Liver (tissue), 9 donors: Measurements from ENCODE around the gene IRAG1. TPM values are rescaled to one million over a fixed set of nuclear protein-coding genes. Genes with fewer than 3 reads are reported as not detected.

Experiments used
- DNase-seq: peaks from one replicate; pipeline ENCODE4 v3.0.0-alpha.2; 2017; ENCODE audit warnings: low spot score
- H3K27ac ChIP-seq, 2 donors: one replicate each; pipeline ENCODE4 v1.7.0; 2013; ENCODE audit warnings: inconsistent platforms in 2 of 2, low read length in 2 of 2, control low read depth in 1 of 2, low read depth in 1 of 2, mild to moderate bottlenecking in 1 of 2
- H3K27me3 ChIP-seq, 4 donors: one replicate each; pipeline versions ENCODE4 v1.6.1 to v1.7.0; 2013; ENCODE audit warnings: low read length in 3 of 4, inconsistent platforms in 1 of 4, mild to moderate bottlenecking in 1 of 4, moderate library complexity in 1 of 4; ENCODE audit not compliant: control insufficient read depth in 4 of 4, insufficient read depth in 4 of 4
- H3K36me3 ChIP-seq, 4 donors: one replicate each; pipeline versions ENCODE4 v1.6.1 to v1.7.0; 2013; ENCODE audit warnings: low read length in 3 of 4, mild to moderate bottlenecking in 3 of 4, low read depth in 1 of 4, moderate library complexity in 1 of 4; ENCODE audit not compliant: control insufficient read depth in 4 of 4, insufficient read depth in 3 of 4
- H3K4me1 ChIP-seq, 4 donors: one replicate each; pipeline versions ENCODE4 v1.6.1 to v1.7.0; 2013; ENCODE audit warnings: low read length in 3 of 4, mild to moderate bottlenecking in 3 of 4, moderate library complexity in 1 of 4; ENCODE audit not compliant: control insufficient read depth in 4 of 4, insufficient read depth in 4 of 4
- H3K4me3 ChIP-seq, 3 donors: one replicate each; pipeline versions ENCODE4 v1.6.1 to v1.7.0; 2013; ENCODE audit warnings: low read length in 3 of 3, control low read depth in 1 of 3, low read depth in 1 of 3, mild to moderate bottlenecking in 1 of 3
- H3K9ac ChIP-seq, 2 donors: one replicate each; pipeline ENCODE4 v1.7.0; 2013; ENCODE audit warnings: low read length in 2 of 2, mild to moderate bottlenecking in 2 of 2, moderate library complexity in 2 of 2, control low read depth in 1 of 2, low read depth in 1 of 2
- H3K9me3 ChIP-seq, 4 donors: one replicate each; pipeline versions ENCODE4 v1.6.1 to v1.7.0; 2013; ENCODE audit warnings: low read length in 3 of 4; ENCODE audit not compliant: control insufficient read depth in 4 of 4
- EGR1 ChIP-seq, 2 donors: IDR thresholded peaks; 2 replicates each; pipeline ENCODE4 v1.6.1; 2016 to 2018; ENCODE audit warnings: antibody characterized with exemption in 2 of 2, low read depth in 2 of 2
- FOXA2 ChIP-seq: IDR thresholded peaks from 2 replicates; pipeline ENCODE4 v1.6.1; 2016; ENCODE audit warnings: antibody characterized with exemption
- GABPA ChIP-seq, 2 donors: IDR thresholded peaks in 1 of 2; conservative IDR thresholded peaks in 1 of 2; 2 replicates each; pipeline ENCODE4 v1.6.1; 2016; ENCODE audit warnings: antibody characterized with exemption in 2 of 2, mild to moderate bottlenecking in 1 of 2, moderate library complexity in 1 of 2
- HNF4A ChIP-seq, 2 donors: conservative IDR thresholded peaks; 2 replicates each; pipeline ENCODE4 v1.6.1; 2016; ENCODE audit warnings: antibody characterized with exemption in 2 of 2, mild to moderate bottlenecking in 2 of 2
- HNF4G ChIP-seq: IDR thresholded peaks from 2 replicates; pipeline ENCODE4 v1.6.1; 2016; ENCODE audit warnings: antibody characterized with exemption
- JUND ChIP-seq, 2 donors: IDR thresholded peaks; 2 replicates each; pipeline ENCODE4 v1.6.1; 2016; ENCODE audit warnings: antibody characterized with exemption in 2 of 2
- RAD21 ChIP-seq, 2 donors: IDR thresholded peaks; 2 replicates each; pipeline ENCODE4 v1.6.1; 2016; ENCODE audit warnings: antibody characterized with exemption in 2 of 2, mild to moderate bottlenecking in 2 of 2
- RXRA ChIP-seq, 2 donors: IDR thresholded peaks; 2 replicates each; pipeline ENCODE4 v1.6.1; 2017 to 2018; ENCODE audit warnings: antibody characterized with exemption in 2 of 2, mild to moderate bottlenecking in 1 of 2
- SP1 ChIP-seq: IDR thresholded peaks from 2 replicates; pipeline ENCODE4 v1.6.1; 2018; ENCODE audit warnings: antibody characterized with exemption, mild to moderate bottlenecking
- TAF1 ChIP-seq: conservative IDR thresholded peaks from 2 replicates; pipeline ENCODE4 v1.6.1; 2016; ENCODE audit warnings: antibody characterized with exemption, mild to moderate bottlenecking
- YY1 ChIP-seq: IDR thresholded peaks from 2 replicates; pipeline ENCODE4 v1.6.1; 2016; ENCODE audit warnings: antibody characterized with exemption, mild to moderate bottlenecking
- WGBS: extraction: QIAGEN DNeasy Blood & Tissue Kit; methylation state at CpG from one replicate; pipeline ENCODE4 v1.1.7; 2013; 5-methylcytosine and 5-hydroxymethylcytosine counted together
- polyA plus RNA-seq, 2 donors: library from polyadenylated mRNA; stranded (reverse) in 1 of 2; unstranded in 1 of 2; fragments of 200-250 nt in 1 of 2; fragments of >200 nt in 1 of 2; fragmentation: Nextera tagmentation in 1 of 2; extraction: Ambion mirVana in 1 of 2; gene quantifications; one replicate each; pipeline versions ENCODE4 v1.2.1 to v1.2.3, GENCODE V29; 2013 to 2015
- total RNA-seq, 2 donors: library from RNA; depleted of rRNA; stranded (reverse); fragments of >200 nt; gene quantifications; one replicate each; pipeline ENCODE4 v1.2.3, GENCODE V29; 2014
- TF ChIP-seq, protein P1 (sequence below): IDR thresholded peaks from 2 replicates; pipeline ENCODE4 v1.6.1; 2016; ENCODE audit warnings: antibody characterized with exemption
- TF ChIP-seq, protein P2 (sequence below): IDR thresholded peaks from 2 replicates; pipeline ENCODE4 v1.6.1; 2016; ENCODE audit warnings: antibody characterized with exemption
- TF ChIP-seq, protein P3 (sequence below): IDR thresholded peaks from 2 replicates; pipeline ENCODE4 v1.6.1; 2016; ENCODE audit warnings: antibody characterized with exemption, mild to moderate bottlenecking
- TF ChIP-seq, protein P4 (sequence below): IDR thresholded peaks from 2 replicates; pipeline ENCODE4 v1.6.1; 2016; ENCODE audit warnings: antibody characterized with exemption
- donor health status: healthy.
- donor health status: healthy.
- donor health status: healthy.
- donor health status: healthy.
- donor health status: healthy.

Gene IRAG1
- total and polyA plus RNA-seq, 4 donors: 0.29 to 4.4 (median 2.0) TPM

DNA sequence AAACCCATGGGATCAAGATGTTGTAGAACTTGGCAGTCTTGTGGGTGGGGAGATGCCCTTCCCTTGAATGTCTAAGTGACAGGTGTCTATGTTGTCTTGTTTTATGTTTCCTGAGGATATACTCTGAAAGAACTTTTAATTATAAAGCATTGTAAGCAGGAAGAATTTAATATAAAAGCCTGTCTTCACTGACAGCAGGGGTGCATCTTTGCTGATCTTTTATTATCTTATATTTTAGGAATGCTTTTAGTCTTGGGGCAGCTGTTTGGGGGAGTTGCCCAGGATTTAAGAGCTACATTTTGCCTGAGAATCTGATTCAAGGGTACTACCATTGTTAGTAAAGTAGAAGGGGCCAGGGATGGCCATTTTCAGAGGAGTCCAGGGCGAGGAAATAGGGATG lies 43.4 kb downstream of the IRAG1 start:
- Histone ChIP-seq H3K9ac (no peak overlapping the region), H3K36me3 (no peaks in the 10 kb centered on the region), H3K27ac (no peak overlapping the region), H3K27me3 (no peaks in the 10 kb centered on the region), H3K4me3 (no peak overlapping the region), H3K9me3 (no peaks in the 10 kb centered on the region), H3K4me1 (no peaks in the 10 kb centered on the region)
- DNase-seq: no peak
- TF ChIP-seq, protein P1, sequence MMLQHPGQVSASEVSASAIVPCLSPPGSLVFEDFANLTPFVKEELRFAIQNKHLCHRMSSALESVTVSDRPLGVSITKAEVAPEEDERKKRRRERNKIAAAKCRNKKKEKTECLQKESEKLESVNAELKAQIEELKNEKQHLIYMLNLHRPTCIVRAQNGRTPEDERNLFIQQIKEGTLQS: no peak
- TF ChIP-seq HNF4A (conservative IDR thresholded peaks at IDR 0.05): no peak
- 49% methylated on average over 1 of the region's 1 CpG for WGBS

DNA sequence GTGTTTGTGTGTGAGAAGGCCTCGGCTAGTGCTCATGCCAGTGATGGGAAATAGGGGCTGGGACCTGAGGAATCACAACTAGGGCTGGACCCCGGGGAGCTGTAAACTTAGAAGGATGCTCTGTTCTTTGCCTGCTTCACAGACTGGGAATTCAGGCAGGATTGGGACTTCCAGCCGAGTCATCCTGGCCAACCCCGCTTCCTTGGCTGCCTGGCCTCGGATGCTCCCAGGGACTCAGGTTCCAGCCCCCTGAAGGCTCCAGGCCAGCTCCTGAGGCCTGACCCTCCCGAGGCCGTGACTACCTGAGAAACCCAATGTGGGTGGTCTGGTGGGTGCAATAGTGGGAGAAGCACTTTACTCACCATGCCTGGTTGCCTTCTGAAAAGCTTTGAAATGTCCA lies 44.7 kb downstream of the IRAG1 start:
- no peak overlapping the region for H3K9ac ChIP-seq
- TF ChIP-seq, protein P2, sequence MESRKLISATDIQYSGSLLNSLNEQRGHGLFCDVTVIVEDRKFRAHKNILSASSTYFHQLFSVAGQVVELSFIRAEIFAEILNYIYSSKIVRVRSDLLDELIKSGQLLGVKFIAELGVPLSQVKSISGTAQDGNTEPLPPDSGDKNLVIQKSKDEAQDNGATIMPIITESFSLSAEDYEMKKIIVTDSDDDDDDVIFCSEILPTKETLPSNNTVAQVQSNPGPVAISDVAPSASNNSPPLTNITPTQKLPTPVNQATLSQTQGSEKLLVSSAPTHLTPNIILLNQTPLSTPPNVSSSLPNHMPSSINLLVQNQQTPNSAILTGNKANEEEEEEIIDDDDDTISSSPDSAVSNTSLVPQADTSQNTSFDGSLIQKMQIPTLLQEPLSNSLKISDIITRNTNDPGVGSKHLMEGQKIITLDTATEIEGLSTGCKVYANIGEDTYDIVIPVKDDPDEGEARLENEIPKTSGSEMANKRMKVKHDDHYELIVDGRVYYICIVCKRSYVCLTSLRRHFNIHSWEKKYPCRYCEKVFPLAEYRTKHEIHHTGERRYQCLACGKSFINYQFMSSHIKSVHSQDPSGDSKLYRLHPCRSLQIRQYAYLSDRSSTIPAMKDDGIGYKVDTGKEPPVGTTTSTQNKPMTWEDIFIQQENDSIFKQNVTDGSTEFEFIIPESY: no peak
- TF ChIP-seq JUND (IDR thresholded peaks at IDR 0.05): no peak
- no peak for TF ChIP-seq HNF4G
- TF ChIP-seq EGR1 (IDR thresholded peaks at IDR 0.05; ENCODE audit: low read depth in 2 of 2): no peak
- TF ChIP-seq, protein P3, sequence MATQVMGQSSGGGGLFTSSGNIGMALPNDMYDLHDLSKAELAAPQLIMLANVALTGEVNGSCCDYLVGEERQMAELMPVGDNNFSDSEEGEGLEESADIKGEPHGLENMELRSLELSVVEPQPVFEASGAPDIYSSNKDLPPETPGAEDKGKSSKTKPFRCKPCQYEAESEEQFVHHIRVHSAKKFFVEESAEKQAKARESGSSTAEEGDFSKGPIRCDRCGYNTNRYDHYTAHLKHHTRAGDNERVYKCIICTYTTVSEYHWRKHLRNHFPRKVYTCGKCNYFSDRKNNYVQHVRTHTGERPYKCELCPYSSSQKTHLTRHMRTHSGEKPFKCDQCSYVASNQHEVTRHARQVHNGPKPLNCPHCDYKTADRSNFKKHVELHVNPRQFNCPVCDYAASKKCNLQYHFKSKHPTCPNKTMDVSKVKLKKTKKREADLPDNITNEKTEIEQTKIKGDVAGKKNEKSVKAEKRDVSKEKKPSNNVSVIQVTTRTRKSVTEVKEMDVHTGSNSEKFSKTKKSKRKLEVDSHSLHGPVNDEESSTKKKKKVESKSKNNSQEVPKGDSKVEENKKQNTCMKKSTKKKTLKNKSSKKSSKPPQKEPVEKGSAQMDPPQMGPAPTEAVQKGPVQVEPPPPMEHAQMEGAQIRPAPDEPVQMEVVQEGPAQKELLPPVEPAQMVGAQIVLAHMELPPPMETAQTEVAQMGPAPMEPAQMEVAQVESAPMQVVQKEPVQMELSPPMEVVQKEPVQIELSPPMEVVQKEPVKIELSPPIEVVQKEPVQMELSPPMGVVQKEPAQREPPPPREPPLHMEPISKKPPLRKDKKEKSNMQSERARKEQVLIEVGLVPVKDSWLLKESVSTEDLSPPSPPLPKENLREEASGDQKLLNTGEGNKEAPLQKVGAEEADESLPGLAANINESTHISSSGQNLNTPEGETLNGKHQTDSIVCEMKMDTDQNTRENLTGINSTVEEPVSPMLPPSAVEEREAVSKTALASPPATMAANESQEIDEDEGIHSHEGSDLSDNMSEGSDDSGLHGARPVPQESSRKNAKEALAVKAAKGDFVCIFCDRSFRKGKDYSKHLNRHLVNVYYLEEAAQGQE: no peak
- 83% methylated on average over 7 of the region's 7 CpGs for WGBS
- H3K36me3 ChIP-seq: no peaks in the 10 kb centered on the region
- H3K27ac ChIP-seq: no peak overlapping the region
- no peaks in the 10 kb centered on the region for H3K4me1 ChIP-seq
- H3K9me3 ChIP-seq: no peaks in the 10 kb centered on the region
- no peak overlapping the region for H3K4me3 ChIP-seq
- DNase-seq: no peak
- H3K27me3 ChIP-seq: no peaks in the 10 kb centered on the region

DNA sequence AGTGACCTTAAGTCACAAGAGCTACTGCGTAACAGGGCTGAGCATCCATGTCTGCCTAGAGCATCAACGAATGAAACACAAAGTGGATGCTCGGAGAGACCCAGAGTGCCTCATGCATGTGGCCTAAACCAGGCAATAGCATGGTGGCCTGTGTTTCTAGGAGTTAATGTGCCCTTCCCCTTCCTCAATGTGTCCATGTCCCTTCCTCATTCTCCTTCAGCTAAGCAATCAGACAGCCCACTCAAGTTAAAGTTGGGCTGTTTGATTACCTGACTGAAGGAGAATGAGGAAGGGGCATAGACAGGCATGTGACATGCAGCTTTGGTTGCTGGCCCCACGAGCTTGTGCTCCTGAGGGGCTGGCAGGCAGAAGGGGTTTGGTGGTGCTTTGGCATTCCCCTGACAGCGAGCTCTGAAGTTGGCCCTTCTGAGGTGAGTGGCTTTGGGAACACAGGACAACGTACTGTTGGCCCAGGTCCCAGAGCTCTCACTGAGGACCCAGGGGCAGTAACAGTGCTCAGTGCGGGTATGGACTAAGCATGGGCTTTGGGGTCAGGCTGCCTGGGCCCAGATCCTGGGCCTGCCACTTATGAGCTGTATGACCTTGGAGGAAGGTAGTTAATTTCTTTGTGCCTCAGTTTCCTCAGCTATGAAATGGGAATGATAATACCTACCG lies 46.7 kb downstream of the IRAG1 start:
- peaks cover 0 to 2% (median 0%) of the 10 kb centered on the region in 4 donors for H3K4me1 ChIP-seq
- H3K9me3 ChIP-seq: no peaks in the 10 kb centered on the region
- H3K4me3 ChIP-seq: no peak overlapping the region
- no peaks in the 10 kb centered on the region for H3K36me3 ChIP-seq
- WGBS: 88% methylated on average over 8 of the region's 8 CpGs
- TF ChIP-seq SP1 (no peak), YY1 (no peak), HNF4A (conservative IDR thresholded peaks at IDR 0.05) (no peak), GABPA (IDR thresholded peaks at IDR 0.05 in 1 of 2, conservative IDR thresholded peaks at IDR 0.05 in 1 of 2) (no peak), RAD21 (IDR thresholded peaks at IDR 0.05) (no peak), FOXA2 (no peak), TAF1 (no peak), RXRA (IDR thresholded peaks at IDR 0.05) (no peak)
- TF ChIP-seq, protein P3: no peak
- TF ChIP-seq, protein P4, sequence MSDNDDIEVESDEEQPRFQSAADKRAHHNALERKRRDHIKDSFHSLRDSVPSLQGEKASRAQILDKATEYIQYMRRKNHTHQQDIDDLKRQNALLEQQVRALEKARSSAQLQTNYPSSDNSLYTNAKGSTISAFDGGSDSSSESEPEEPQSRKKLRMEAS: no peak
- TF ChIP-seq, protein P2: no peak
- TF ChIP-seq, protein P1: no peak
- no peak overlapping the region for H3K9ac ChIP-seq
- no peak for DNase-seq
- no peak overlapping the region for H3K27ac ChIP-seq
- H3K27me3 ChIP-seq: no peaks in the 10 kb centered on the region
